Endothelial cell of umbilical vein (primary cell): ENCODE measurements around the gene FAM168A.

Source experiments
- CTCF ChIP-seq, 2 donors: IDR thresholded peaks; 1 replicate in 1 of 2; 2 replicates in 1 of 2; pipeline ENCODE4 v1.5.1; 2011; ENCODE audit warnings: low read length in 2 of 2, mild to moderate bottlenecking in 2 of 2, moderate library complexity in 2 of 2, control low read depth in 1 of 2, inconsistent platforms in 1 of 2, low read depth in 1 of 2; ENCODE audit not compliant: insufficient read depth in 1 of 2; ENCODE audit errors: extremely low read depth in 1 of 2
- EZH2 ChIP-seq: IDR thresholded peaks from 2 replicates; pipeline ENCODE4 v1.6.1; 2012; ENCODE audit warnings: borderline replicate concordance, low read depth, mild to moderate bottlenecking, moderate library complexity, low read length, inconsistent platforms; ENCODE audit not compliant: severe bottlenecking
- MAX ChIP-seq: IDR thresholded peaks from 2 replicates; pipeline ENCODE4 v1.6.1; 2011; ENCODE audit not compliant: insufficient read depth, insufficient read length
- MYC ChIP-seq: IDR thresholded peaks from one replicate; pipeline ENCODE4 v1.6.1; 2011; ENCODE audit warnings: mild to moderate bottlenecking, low read depth, low read length
- POLR2A ChIP-seq: IDR thresholded peaks from 2 replicates; pipeline ENCODE4 v1.6.1; 2012; ENCODE audit warnings: low read depth, mild to moderate bottlenecking, control low read depth, low read length
- POLR2AphosphoS5 ChIP-seq: IDR thresholded peaks from 2 replicates; pipeline ENCODE4 v1.6.1; 2012; ENCODE audit warnings: low read depth, mild to moderate bottlenecking, control low read depth, low read length, moderate library complexity; ENCODE audit not compliant: insufficient read depth

GRCh38 chr11:73493956-73494598 is 103.8 kb downstream of the FAM168A start:
- no peak for TF ChIP-seq CTCF (IDR thresholded peaks at IDR 0.05; ENCODE audit: extremely low read depth in 1 of 2, insufficient read depth in 1 of 2, low read depth in 1 of 2, low read length in 2 of 2)
- no peak for TF ChIP-seq POLR2A
- no peak for TF ChIP-seq EZH2
- no peak for TF ChIP-seq POLR2AphosphoS5
- TF ChIP-seq MYC: no peak
- no peak for TF ChIP-seq MAX
